Naive thymus-derived CD4-positive, alpha-beta T cell (primary cell): ENCODE data around the gene C1orf50. TPM values are rescaled to one million over a fixed set of nuclear protein-coding genes. Genes with fewer than 3 reads are reported as not detected.

Source experiments
- ATAC-seq: fragments of 150-1000 bp; cut with Tn5 transposase; 2 replicates; pipeline ENCODE4 v1.10.0; 2021; ENCODE audit warnings: mild to moderate bottlenecking, moderate library complexity
- CTCF ChIA-PET: fragments of 350-600 bp; sonication (Branson Sonifier 250); formaldehyde crosslinking; loops from one replicate; lab custom pipeline; 2021; ENCODE audit warnings: antibody characterized with exemption; lab: Charles Lee
- POLR2A ChIA-PET: fragments of 350-600 bp; sonication (Branson Sonifier 250); formaldehyde crosslinking; loops from one replicate; lab custom pipeline; 2021; ENCODE audit warnings: antibody characterized with exemption, inconsistent platforms; lab: Charles Lee
- DNase-seq, 9 donors: peaks; one replicate each; pipeline versions ENCODE4 v3.0.0 to v3.0.0-alpha.2; 2020 to 2022; ENCODE audit warnings: mixed read lengths in 1 of 9
- H3K27ac ChIP-seq: one replicate; pipeline ENCODE4 v1.7.0; 2013; ENCODE audit warnings: mild to moderate bottlenecking, low read depth, low read length, moderate library complexity
- H3K27me3 ChIP-seq, 2 donors: one replicate each; pipeline ENCODE4 v1.7.0; 2013; ENCODE audit warnings: low read length in 2 of 2, mild to moderate bottlenecking in 2 of 2, moderate library complexity in 2 of 2; ENCODE audit not compliant: control insufficient read depth in 2 of 2, insufficient read depth in 2 of 2
- H3K36me3 ChIP-seq, 3 experiments: 1 replicate in 2 of 3; 2 replicates in 1 of 3; pipeline ENCODE4 v1.7.0; 2013; ENCODE audit warnings: low read length in 3 of 3, mild to moderate bottlenecking in 3 of 3, moderate library complexity in 1 of 3; ENCODE audit not compliant: insufficient read depth in 3 of 3, control insufficient read depth in 2 of 3
- H3K4me1 ChIP-seq, 2 donors: one replicate each; pipeline ENCODE4 v1.7.0; 2013; ENCODE audit warnings: low read length in 2 of 2, mild to moderate bottlenecking in 2 of 2, moderate library complexity in 1 of 2; ENCODE audit not compliant: control insufficient read depth in 2 of 2, insufficient read depth in 2 of 2
- H3K4me3 ChIP-seq: 2 replicates; pipeline ENCODE4 v1.7.0; 2013; ENCODE audit warnings: mild to moderate bottlenecking, low read length
- H3K9me3 ChIP-seq, 3 experiments: 1 replicate in 2 of 3; 2 replicates in 1 of 3; pipeline ENCODE4 v1.7.0; 2013; ENCODE audit warnings: low read length in 3 of 3; ENCODE audit not compliant: control insufficient read depth in 2 of 3
- H3K27ac Mint-ChIP-seq, 9 donors: one replicate each; pipeline ENCODE4 v1.8.0; 2020 to 2022; ENCODE audit warnings: mixed read lengths in 9 of 9, mild to moderate bottlenecking in 8 of 9, moderate library complexity in 5 of 9, inconsistent platforms in 2 of 9
- H3K27me3 Mint-ChIP-seq, 5 donors: one replicate each; pipeline ENCODE4 v1.8.0; 2021 to 2022; ENCODE audit warnings: mixed read lengths in 5 of 5, mild to moderate bottlenecking in 1 of 5
- H3K36me3 Mint-ChIP-seq, 5 donors: one replicate each; pipeline ENCODE4 v1.8.0; 2020 to 2022; ENCODE audit warnings: mixed read lengths in 5 of 5, mild to moderate bottlenecking in 3 of 5, inconsistent platforms in 1 of 5
- H3K4me1 Mint-ChIP-seq, 7 donors: one replicate each; pipeline ENCODE4 v1.8.0; 2020 to 2022; ENCODE audit warnings: mixed read lengths in 7 of 7, mild to moderate bottlenecking in 3 of 7, inconsistent platforms in 1 of 7
- H3K4me3 Mint-ChIP-seq, 10 donors: one replicate each; pipeline ENCODE4 v1.8.0; 2020 to 2022; ENCODE audit warnings: mild to moderate bottlenecking in 10 of 10, mixed read lengths in 10 of 10, moderate library complexity in 6 of 10, inconsistent platforms in 2 of 10
- H3K9me3 Mint-ChIP-seq, 11 donors: one replicate each; pipeline ENCODE4 v1.8.0; 2020 to 2022; ENCODE audit warnings: mixed read lengths in 11 of 11, mild to moderate bottlenecking in 4 of 11, inconsistent platforms in 1 of 11, moderate library complexity in 1 of 11
- intact Hi-C, 2 donors: fragments of 100-400 bp; cut with micrococcal nuclease; formaldehyde crosslinking; loops; one replicate each; pipeline ENCODE4 v1.15.1; 2023
- polyA plus RNA-seq, 2 donors: library from polyadenylated mRNA; unstranded; fragments of 300-500 nt; fragmentation: Illumina TruSeq; gene quantifications; one replicate each; pipeline ENCODE4 v1.2.3, GENCODE V29; 2021
- total RNA-seq, 6 experiments: library from RNA in 5 of 6; stranded (reverse) in 5 of 6; gene quantifications; 1 replicate in 5 of 6; 2 replicates in 1 of 6; pipeline ENCODE4 v1.2.3 and lab custom pipeline; 2021 to 2026

Gene C1orf50
- total and polyA plus RNA-seq, 7 experiments from 2014 or later: 3.4 to 20.8 (median 14.2) TPM

DNA sequence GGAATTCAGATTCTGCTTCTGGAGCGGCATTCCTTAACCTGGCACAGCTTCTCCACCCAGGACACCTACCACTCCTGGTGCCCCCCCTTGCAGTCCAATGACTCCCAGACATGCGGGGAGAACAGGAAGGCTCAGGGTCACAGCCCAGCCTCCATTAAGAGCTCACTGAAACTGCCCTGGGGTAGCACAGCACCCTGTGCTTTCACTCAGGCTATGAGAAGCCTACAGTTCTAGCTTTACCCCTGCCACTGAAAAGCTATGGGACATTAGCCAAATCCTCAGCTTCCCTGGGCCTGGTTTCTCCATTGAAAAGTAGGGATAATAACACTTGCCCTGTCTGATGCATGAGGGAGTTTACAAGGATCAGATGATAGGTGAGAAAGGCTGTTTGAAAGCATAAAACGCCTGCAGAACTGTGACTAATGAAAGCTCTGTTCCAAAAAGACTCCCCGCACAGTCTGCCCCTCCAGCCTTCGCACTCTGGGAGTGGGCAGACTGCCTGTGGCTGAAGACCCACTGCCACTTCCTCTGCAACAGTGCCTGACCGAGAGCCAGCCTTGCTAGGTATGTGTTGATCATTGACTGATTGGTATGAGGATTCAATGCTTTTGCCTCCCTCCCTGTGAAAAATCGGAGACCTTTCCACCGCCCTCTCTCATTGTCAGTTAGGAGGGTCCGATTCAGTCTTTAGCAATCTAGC lies 24.3 kb upstream of the C1orf50 start:
- no peak overlapping the region for H3K27ac ChIP-seq
- CTCF ChIA-PET: interaction anchor here (1.6 kb wide), 1 partner anchor 165 kb away, joined by 6 read pairs; no protein-coding TSS in a partner anchor
- intact Hi-C loops: loop anchor here (10.0 kb wide), 2 partner anchors 398 to 568 kb away; no protein-coding TSS in a partner anchor
- no peak for ATAC-seq
- peak overlapping the region in 2 of 9 donors; percentile 25 to 84 for H3K27ac Mint-ChIP-seq
- no peak overlapping the region for H3K4me3 Mint-ChIP-seq
- no peaks in the 10 kb centered on the region for H3K27me3 ChIP-seq
- no peaks in the 10 kb centered on the region for H3K9me3 ChIP-seq
- H3K4me3 ChIP-seq: no peak overlapping the region
- H3K9me3 Mint-ChIP-seq: no peaks in the 10 kb centered on the region
- H3K4me1 ChIP-seq: no peaks in the 10 kb centered on the region
- POLR2A ChIA-PET: no interaction called here
- peaks cover 0 to 6% (median 0%) of the 10 kb centered on the region in 5 donors for H3K36me3 Mint-ChIP-seq
- H3K4me1 Mint-ChIP-seq: peaks cover 0 to 3% (median 0%) of the 10 kb centered on the region in 7 donors
- DNase-seq: no peak
- no peaks in the 10 kb centered on the region for H3K27me3 Mint-ChIP-seq
- peaks cover 0 to 20% (median 4%) of the 10 kb centered on the region in 3 experiments for H3K36me3 ChIP-seq

DNA sequence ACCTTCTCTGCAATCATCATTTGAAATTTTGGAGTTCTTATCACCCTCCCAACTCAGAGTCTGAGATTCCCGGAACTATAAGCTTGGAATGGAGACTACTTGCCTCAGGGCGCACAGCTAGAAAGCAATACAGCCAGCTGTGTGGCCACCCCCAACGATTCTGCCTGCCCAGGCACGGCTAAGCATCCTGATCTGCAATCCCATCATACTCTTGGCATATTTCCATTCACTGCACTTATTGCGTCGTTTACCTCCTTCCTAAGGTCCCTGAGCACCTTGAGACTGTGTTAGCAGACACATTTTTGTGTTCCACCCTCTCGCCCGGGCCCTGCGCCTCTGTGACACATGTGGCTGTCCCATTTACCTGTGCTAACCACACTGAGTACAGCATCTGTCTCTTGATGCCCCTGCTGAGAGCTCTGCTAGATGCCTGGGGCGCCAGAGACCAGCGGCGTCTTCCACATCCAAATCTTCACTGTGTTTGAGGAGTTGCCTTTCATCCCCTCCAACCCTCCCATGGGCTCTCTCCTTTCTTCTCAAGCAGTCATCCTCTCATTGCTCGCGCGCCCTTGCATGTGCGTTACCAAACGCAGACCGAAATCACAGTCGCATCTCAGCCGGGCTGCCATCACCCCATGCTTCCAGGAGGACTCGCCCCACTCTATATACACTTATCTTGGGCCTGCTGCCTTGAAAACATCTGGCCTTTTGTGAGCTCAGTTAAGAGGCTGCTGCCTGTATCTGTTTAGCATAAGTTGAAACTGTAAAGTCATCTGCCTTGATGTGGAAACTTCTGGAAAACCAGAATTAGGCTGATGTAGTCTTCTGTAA lies 23.5 kb upstream of the C1orf50 start:
- Mint-ChIP-seq H3K27me3 (no peaks in the 10 kb centered on the region), H3K36me3 (peaks cover 0 to 9% (median 3%) of the 10 kb centered on the region in 5 donors), H3K4me3 (no peak overlapping the region), H3K9me3 (no peaks in the 10 kb centered on the region), H3K4me1 (peaks cover 0 to 3% (median 0%) of the 10 kb centered on the region in 7 donors), H3K27ac (no peak overlapping the region)
- Histone ChIP-seq H3K4me1 (no peaks in the 10 kb centered on the region), H3K4me3 (no peak overlapping the region), H3K36me3 (peaks cover 0 to 28% (median 4%) of the 10 kb centered on the region in 3 experiments), H3K27me3 (no peaks in the 10 kb centered on the region), H3K27ac (no peak overlapping the region), H3K9me3 (no peaks in the 10 kb centered on the region)
- ChIA-PET POLR2A (no interaction called here), CTCF (interaction anchor here (1.6 kb wide), 1 partner anchor 165 kb away, joined by 6 read pairs; no protein-coding TSS in a partner anchor)
- no peak for DNase-seq
- intact Hi-C loops: loop anchor here (10.0 kb wide), 2 partner anchors 399 to 569 kb away; no protein-coding TSS in a partner anchor
- no peak for ATAC-seq

DNA sequence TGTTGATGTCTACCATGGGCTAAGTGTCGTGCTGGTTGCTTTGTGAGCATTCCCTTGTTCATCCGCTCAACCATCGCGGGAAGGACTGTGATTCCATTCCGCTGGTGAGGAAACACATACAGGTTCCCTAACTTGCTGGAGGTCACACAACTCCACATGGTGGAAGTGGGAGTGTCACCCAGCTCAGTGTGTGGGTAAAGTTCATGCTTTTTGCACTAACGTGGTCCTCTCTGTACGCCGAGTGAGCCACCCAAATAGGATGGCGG lies 23.0 kb upstream of the C1orf50 start:
- Mint-ChIP-seq H3K27me3 (no peaks in the 10 kb centered on the region), H3K4me1 (peaks cover 0 to 3% (median 0%) of the 10 kb centered on the region in 7 donors), H3K9me3 (no peaks in the 10 kb centered on the region), H3K36me3 (peaks cover 0 to 14% (median 5%) of the 10 kb centered on the region in 5 donors), H3K27ac (peak overlapping the region in 1 of 9 donors; percentile 38), H3K4me3 (no peak overlapping the region)
- Histone ChIP-seq H3K4me3 (no peak overlapping the region), H3K9me3 (no peaks in the 10 kb centered on the region), H3K4me1 (no peaks in the 10 kb centered on the region), H3K27me3 (no peaks in the 10 kb centered on the region), H3K27ac (no peak overlapping the region), H3K36me3 (peaks cover 0 to 33% (median 4%) of the 10 kb centered on the region in 3 experiments)
- ATAC-seq (no peak), DNase-seq (no peak)
- intact Hi-C loops: loop anchor here (10.0 kb wide), 2 partner anchors 399 to 569 kb away; no protein-coding TSS in a partner anchor
- CTCF ChIA-PET: interaction anchor here (1.6 kb wide), 1 partner anchor 166 kb away, joined by 6 read pairs; no protein-coding TSS in a partner anchor
- POLR2A ChIA-PET: interaction anchor here (1.0 kb wide), 1 partner anchor 61 kb away, joined by 3 read pairs; no protein-coding TSS in a partner anchor

DNA sequence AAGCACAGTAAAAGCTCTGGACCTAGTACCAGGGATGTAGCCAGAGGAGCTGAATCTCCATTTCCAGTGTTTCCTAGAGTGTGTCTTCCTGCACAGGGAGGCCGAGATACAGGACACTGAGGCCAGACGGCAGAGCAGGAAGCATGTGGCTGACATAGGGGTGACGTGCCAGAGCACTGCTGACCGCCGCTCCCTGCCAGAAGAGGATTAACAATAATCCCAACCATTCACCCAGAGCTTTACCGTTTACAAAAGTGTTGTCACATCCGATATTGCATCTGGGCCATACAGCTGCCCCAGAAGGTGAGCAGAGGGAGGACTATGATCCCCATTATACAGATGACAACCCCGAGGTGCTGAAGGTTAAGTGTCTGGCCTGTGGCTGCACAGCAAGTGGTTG lies 21.2 kb upstream of the C1orf50 start:
- Mint-ChIP-seq H3K36me3 (peaks cover 8 to 26% (median 13%) of the 10 kb centered on the region in 5 donors), H3K27ac (peak overlapping the region in 1 of 9 donors; percentile 12), H3K4me1 (peaks cover 0 to 3% (median 0%) of the 10 kb centered on the region in 7 donors), H3K4me3 (no peak overlapping the region), H3K27me3 (no peaks in the 10 kb centered on the region), H3K9me3 (peaks cover 0 to 3% (median 0%) of the 10 kb centered on the region in 11 donors)
- Histone ChIP-seq H3K27ac (no peak overlapping the region), H3K4me1 (no peaks in the 10 kb centered on the region), H3K9me3 (no peaks in the 10 kb centered on the region), H3K36me3 (peaks cover 0 to 46% (median 4%) of the 10 kb centered on the region in 3 experiments), H3K27me3 (no peaks in the 10 kb centered on the region), H3K4me3 (no peak overlapping the region)
- ChIA-PET CTCF (interaction anchor here (0.6 to 3.1 kb wide), 7 partner anchors 14 to 1118 kb away, joined by 3 to 18 read pairs (median 4); no protein-coding TSS in a partner anchor), POLR2A (no interaction called here)
- ATAC-seq (no peak), DNase-seq (no peak)
- intact Hi-C loops: loop anchor here (10.0 kb wide), 2 partner anchors 401 to 571 kb away; no protein-coding TSS in a partner anchor

DNA sequence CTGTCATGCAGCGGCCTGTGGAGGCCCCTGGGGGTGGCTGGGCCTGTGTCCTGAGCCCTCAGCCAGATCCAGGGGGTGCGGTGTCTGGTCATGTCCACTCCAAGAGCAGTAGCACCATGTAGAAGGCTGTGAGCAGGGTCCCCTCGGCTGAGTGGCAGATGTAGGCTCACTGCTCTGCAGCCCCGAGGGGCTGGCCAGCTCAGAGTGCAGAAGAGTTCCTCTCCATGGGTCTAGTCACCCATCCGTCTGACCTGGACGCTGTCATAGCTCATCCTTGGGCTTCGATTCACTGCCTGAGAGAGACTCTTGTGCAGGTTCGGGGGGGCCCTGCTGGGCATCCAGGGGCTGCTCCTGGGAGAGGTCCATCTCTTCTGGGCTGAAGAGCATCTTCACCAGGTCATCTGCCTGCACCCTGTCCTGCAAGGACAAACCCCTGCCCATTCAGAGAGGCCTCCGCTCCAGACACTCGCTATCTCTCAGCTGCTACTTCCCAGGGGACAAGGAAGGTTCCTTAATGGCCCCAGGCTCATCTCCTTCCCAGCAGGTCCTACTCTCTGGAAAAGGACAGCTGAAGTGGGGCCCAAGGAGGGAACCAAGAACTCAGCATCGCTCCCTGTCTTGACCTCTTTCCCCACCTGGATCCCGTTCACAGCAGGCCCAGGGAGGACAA lies 20.5 kb upstream of the C1orf50 start:
- Mint-ChIP-seq H3K36me3 (peaks cover 9 to 28% (median 15%) of the 10 kb centered on the region in 5 donors), H3K9me3 (peaks cover 0 to 3% (median 0%) of the 10 kb centered on the region in 11 donors), H3K4me1 (peaks cover 0 to 3% (median 0%) of the 10 kb centered on the region in 7 donors), H3K27me3 (no peaks in the 10 kb centered on the region), H3K4me3 (no peak overlapping the region), H3K27ac (peak overlapping the region in 3 of 9 donors; percentile 12 to 55 (median 28))
- intact Hi-C loops: loop anchor here (1.0 to 10.0 kb wide), 4 partner anchors 168 to 572 kb away; no protein-coding TSS in a partner anchor
- Histone ChIP-seq H3K4me3 (no peak overlapping the region), H3K27ac (no peak overlapping the region), H3K4me1 (no peaks in the 10 kb centered on the region), H3K9me3 (no peaks in the 10 kb centered on the region), H3K36me3 (peaks cover 0 to 47% (median 4%) of the 10 kb centered on the region in 3 experiments), H3K27me3 (no peaks in the 10 kb centered on the region)
- DNase-seq (no peak), ATAC-seq (no peak)
- CTCF ChIA-PET: interaction anchor here (0.8 to 3.1 kb wide), 9 partner anchors 12 to 599 kb away, joined by 3 to 18 read pairs (median 4); partner anchors contain the start of genes C1orf50, CCDC30 and P3H1
- POLR2A ChIA-PET: no interaction called here
